ENCODE results near the gene PAPOLG.

DNA sequence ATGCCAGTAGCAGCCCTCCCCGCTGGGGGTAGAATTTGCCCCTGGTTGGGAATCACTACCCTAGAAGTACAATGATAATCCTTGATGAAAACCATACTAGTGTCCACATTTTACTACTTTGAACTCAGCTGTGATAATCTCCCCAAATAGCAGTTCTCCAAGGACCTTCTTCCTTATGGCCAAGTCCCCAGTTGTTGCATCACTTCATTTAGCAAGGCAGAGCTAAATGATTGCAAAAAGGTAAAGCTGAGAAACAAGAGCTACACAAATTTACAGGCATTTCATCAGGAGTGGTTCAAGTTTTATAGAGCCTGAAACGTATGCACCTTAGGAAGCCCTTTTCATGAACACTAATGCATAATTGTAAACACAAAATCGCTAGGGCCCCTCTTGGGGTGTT is 80.4 kb downstream of the PAPOLG start:
- TF ChIP-seq MAZ (IDR thresholded peaks at IDR 0.05; ENCODE audit: borderline replicate concordance, low read depth, low read length) (no peak), CTCF (IDR thresholded peaks at IDR 0.05) (no peak), MYC (IDR thresholded peaks at IDR 0.05; ENCODE audit: borderline replicate concordance, low read length) (no peak), HOXA7 (CRISPR knock-in tag; IDR thresholded peaks at IDR 0.05) (no peak), KDM1A (IDR thresholded peaks at IDR 0.05; ENCODE audit: low read depth) (no peak), EP300 (IDR thresholded peaks at IDR 0.05) (no peak), GATA3 (IDR thresholded peaks at IDR 0.05; ENCODE audit: borderline replicate concordance) (no peak)

Measured in A549 (cell line).